GM12892 (cell line): ENCODE measurements around the gene DTX3.

Experiments used
- POLR2A ChIP-seq: IDR thresholded peaks from 2 replicates; pipeline ENCODE4 v1.6.1; 2011; ENCODE audit warnings: low read depth, low read length, control low read depth
- POLR2AphosphoS5 ChIP-seq: IDR thresholded peaks from 2 replicates; pipeline ENCODE4 v1.6.1; 2011; ENCODE audit warnings: low read depth, low read length, control low read depth

DNA sequence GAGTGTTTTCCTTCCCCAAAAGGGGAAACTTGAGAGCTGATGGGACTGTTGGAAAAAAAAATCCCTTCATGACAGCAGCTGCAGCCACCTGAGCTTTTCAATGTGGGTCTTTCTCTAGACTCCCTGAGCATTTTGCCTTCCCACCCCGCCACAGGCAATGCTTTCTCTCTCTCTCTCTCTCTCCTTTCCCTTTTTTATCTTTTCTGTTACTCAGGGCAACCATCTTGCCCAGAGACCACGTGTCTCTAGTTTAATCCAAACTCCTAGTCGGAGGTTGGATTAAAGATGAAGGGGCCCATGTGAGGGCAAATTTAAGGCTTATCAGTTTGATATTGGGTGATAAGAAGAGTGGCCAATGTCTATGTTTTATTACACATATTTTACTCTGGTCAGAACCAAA is 54.3 kb downstream of the DTX3 start:
- TF ChIP-seq POLR2AphosphoS5 (no peak), POLR2A (no peak)
